Measurements from ENCODE around the gene NOXO1. TPM values are rescaled to one million over a fixed set of nuclear protein-coding genes. Genes with fewer than 3 reads are reported as not detected.

The NOXO1 gene
- total and polyA plus RNA-seq, 2 donors (not counting 3 experiments of a cell fraction or from before 2014, with no cell fraction given): 0.37 to 0.60 TPM

- Histone ChIP-seq H3K4me2 (ENCODE audit: insufficient read depth, low read length) (no peak overlapping the region), H3K9me1 (replicated peaks; ENCODE audit: control insufficient read depth, extremely low read depth, insufficient read depth, low read length) (no peaks in the 10 kb centered on the region), H3K9ac (replicated peaks; ENCODE audit: extremely low read depth, insufficient read depth, low read length) (no peak overlapping the region), H3K4me3 (replicated peaks in 1 of 3; ENCODE audit: insufficient read depth in 1 of 3, low read depth in 1 of 3, low read length in 3 of 3) (no peak overlapping the region), H2AFZ (ENCODE audit: low read depth, low read length) (no peak overlapping the region), H3K4me1 (ENCODE audit: control insufficient read depth, extremely low read depth, insufficient read depth, low read length) (peaks cover 4% of the 10 kb centered on the region), H3K36me3 (ENCODE audit: control insufficient read depth in 2 of 2, extremely low read depth in 1 of 2, insufficient read depth in 2 of 2, low read length in 2 of 2) (peaks cover 9 to 37% of the 10 kb centered on the region in 2 experiments), H4K20me1 (replicated peaks; ENCODE audit: control insufficient read depth, extremely low read depth, insufficient read depth, low read length) (no peaks in the 10 kb centered on the region), H3K27ac (ENCODE audit: insufficient read depth, low read depth, low read length) (no peak overlapping the region), H3K9me3 (replicated peaks; ENCODE audit: control insufficient read depth, insufficient read depth, low read length) (no peaks in the 10 kb centered on the region), H3K27me3 (ENCODE audit: control insufficient read depth in 2 of 2, insufficient read depth in 2 of 2, low read length in 2 of 2) (peaks cover 13 to 16% of the 10 kb centered on the region in 2 experiments), H3K79me2 (ENCODE audit: control insufficient read depth, insufficient read depth, low read length) (peaks cover 15% of the 10 kb centered on the region)
- FAIRE-seq: no peak
- ChIA-PET POLR2A (no interaction called here), CTCF (no interaction called here)
- dilution Hi-C loops (cut with MboI; ENCODE audit: extremely low pct_ligation_motif_present, low sequenced_read_pairs) (no loop called here), intact Hi-C loops (cut with micrococcal nuclease) (no loop called here)
- TF ChIP-seq, protein P1, sequence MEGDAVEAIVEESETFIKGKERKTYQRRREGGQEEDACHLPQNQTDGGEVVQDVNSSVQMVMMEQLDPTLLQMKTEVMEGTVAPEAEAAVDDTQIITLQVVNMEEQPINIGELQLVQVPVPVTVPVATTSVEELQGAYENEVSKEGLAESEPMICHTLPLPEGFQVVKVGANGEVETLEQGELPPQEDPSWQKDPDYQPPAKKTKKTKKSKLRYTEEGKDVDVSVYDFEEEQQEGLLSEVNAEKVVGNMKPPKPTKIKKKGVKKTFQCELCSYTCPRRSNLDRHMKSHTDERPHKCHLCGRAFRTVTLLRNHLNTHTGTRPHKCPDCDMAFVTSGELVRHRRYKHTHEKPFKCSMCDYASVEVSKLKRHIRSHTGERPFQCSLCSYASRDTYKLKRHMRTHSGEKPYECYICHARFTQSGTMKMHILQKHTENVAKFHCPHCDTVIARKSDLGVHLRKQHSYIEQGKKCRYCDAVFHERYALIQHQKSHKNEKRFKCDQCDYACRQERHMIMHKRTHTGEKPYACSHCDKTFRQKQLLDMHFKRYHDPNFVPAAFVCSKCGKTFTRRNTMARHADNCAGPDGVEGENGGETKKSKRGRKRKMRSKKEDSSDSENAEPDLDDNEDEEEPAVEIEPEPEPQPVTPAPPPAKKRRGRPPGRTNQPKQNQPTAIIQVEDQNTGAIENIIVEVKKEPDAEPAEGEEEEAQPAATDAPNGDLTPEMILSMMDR (IDR thresholded peaks at IDR 0.05; ENCODE audit: extremely low read depth in 1 of 2, insufficient read depth in 1 of 2, low read depth in 1 of 2, low read length in 2 of 2): no peak
- TF ChIP-seq FOS (IDR thresholded peaks at IDR 0.05; ENCODE audit: borderline replicate concordance, insufficient read depth, low read length): no peak
- TF ChIP-seq, protein P2, sequence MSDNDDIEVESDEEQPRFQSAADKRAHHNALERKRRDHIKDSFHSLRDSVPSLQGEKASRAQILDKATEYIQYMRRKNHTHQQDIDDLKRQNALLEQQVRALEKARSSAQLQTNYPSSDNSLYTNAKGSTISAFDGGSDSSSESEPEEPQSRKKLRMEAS (IDR thresholded peaks at IDR 0.05; ENCODE audit: insufficient read depth, insufficient read length): no peak
- no peak for TF ChIP-seq JUN (IDR thresholded peaks at IDR 0.05; ENCODE audit: borderline replicate concordance, insufficient read depth, insufficient read length, low read depth)
- TF ChIP-seq POLR2A (IDR thresholded peaks at IDR 0.05; ENCODE audit: low read depth, low read length): no peak
- TF ChIP-seq GATA2 (IDR thresholded peaks at IDR 0.05; ENCODE audit: insufficient read depth, insufficient read length, low read depth, low read length): no peak
- TF ChIP-seq MYC (IDR thresholded peaks at IDR 0.05; ENCODE audit: low read depth, low read length): no peak
- no peak for TF ChIP-seq EZH2 (IDR thresholded peaks at IDR 0.05; ENCODE audit: borderline replicate concordance, low read depth, low read length, severe bottlenecking)
- TF ChIP-seq POLR2AphosphoS5 (IDR thresholded peaks at IDR 0.05; ENCODE audit: insufficient read depth, low read depth, low read length): no peak
- BruUV-seq (replicated peaks): no TSS peak
- no peak for DNase-seq (ENCODE audit: low read depth, low spot score)
These were observed 5.6 kb downstream of the NOXO1 start for GRCh38 chr16:1975432-1976215.

All from endothelial cell of umbilical vein (primary cell).